HFFc6 (cell line): ENCODE results near the gene UBE2K. TPM values are rescaled to one million over a fixed set of nuclear protein-coding genes. Genes with fewer than 3 reads are reported as not detected.

Experiments used
- DNase-seq: peaks from one replicate; pipeline ENCODE4 v3.0.0-alpha.2; 2018
- H3K27ac Mint-ChIP-seq: 2 replicates; pipeline ENCODE4 v1.8.0; 2020; ENCODE audit warnings: mild to moderate bottlenecking, mixed read lengths
- H3K27me3 Mint-ChIP-seq: 2 replicates; pipeline ENCODE4 v1.8.0; 2021; ENCODE audit warnings: mild to moderate bottlenecking, moderate library complexity, mixed read lengths; ENCODE audit not compliant: insufficient read depth
- H3K36me3 Mint-ChIP-seq: 2 replicates; pipeline ENCODE4 v1.8.0; 2021; ENCODE audit warnings: low read depth, mixed read lengths
- H3K4me1 Mint-ChIP-seq: 2 replicates; pipeline ENCODE4 v1.8.0; 2020; ENCODE audit warnings: low read depth, mixed read lengths
- H3K4me3 Mint-ChIP-seq: 2 replicates; pipeline ENCODE4 v1.8.0; 2020; ENCODE audit warnings: mild to moderate bottlenecking, moderate library complexity, mixed read lengths
- H3K9me3 Mint-ChIP-seq: 2 replicates; pipeline ENCODE4 v1.8.0; 2020; ENCODE audit warnings: mild to moderate bottlenecking, mixed read lengths
- CTCF ChIP-seq: fragments of 200-600 bp; sonication (generic); IDR thresholded peaks from 2 replicates; pipeline ENCODE4 v1.5.0; 2021; ENCODE audit warnings: antibody characterized with exemption, mild to moderate bottlenecking
- total RNA-seq, 6 experiments: library from RNA; stranded (reverse); fragmentation: NEBNext Ultra II Directional; extraction: Animal tissue kit (Norgen Biotek cat#: 25700); gene quantifications; 2 replicates in 1 of 6; 3 replicates in 5 of 6; pipeline ENCODE4 v1.2.3, GENCODE V29; 2021

Gene UBE2K
- total RNA-seq, 6 experiments from 2014 or later, result 84.8 to 104 (median 90.6) TPM

GRCh38 chr4:39745920-39746319 lies 48.0 kb downstream of the UBE2K start:
- DNase-seq, result no peak
- Mint-ChIP-seq H3K4me3 (no peak overlapping the region), H3K4me1 (no peaks in the 10 kb centered on the region), H3K27ac (no peak overlapping the region), H3K9me3 (no peaks in the 10 kb centered on the region), H3K36me3 (peaks cover 10% of the 10 kb centered on the region; the same call in 1 of the 2 replicates), H3K27me3 (no peaks in the 10 kb centered on the region)
- TF ChIP-seq CTCF, result no peak

DNA sequence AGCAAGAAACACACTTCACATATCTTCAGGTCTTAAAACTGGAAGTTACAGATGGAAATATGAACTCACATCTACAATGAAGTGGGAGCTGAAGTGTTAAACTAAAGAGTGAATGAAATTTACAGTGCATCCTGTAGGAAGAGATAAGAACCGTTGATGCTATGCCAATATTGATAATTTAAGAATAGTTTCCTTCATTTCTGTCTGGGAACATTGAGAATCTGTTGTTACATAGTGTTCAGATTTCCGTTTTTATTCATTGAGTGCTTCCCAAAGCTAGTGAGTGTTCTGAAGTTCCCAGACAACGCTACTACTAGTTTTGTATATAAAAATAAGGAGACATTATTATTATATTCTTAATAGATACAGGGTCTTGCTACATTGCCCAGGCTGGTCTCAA lies 52.3 kb downstream of the UBE2K start:
- no peak overlapping the region for H3K27ac Mint-ChIP-seq
- no peak overlapping the region for H3K4me3 Mint-ChIP-seq
- no peak for DNase-seq
- no peaks in the 10 kb centered on the region for H3K27me3 Mint-ChIP-seq
- peaks cover 6% of the 10 kb centered on the region for H3K4me1 Mint-ChIP-seq
- H3K36me3 Mint-ChIP-seq, result peaks cover 21% of the 10 kb centered on the region
- no peak for TF ChIP-seq CTCF
- H3K9me3 Mint-ChIP-seq, result no peaks in the 10 kb centered on the region

- no peak overlapping the region for H3K4me3 Mint-ChIP-seq
- H3K4me1 Mint-ChIP-seq, result peaks cover 6% of the 10 kb centered on the region
- TF ChIP-seq CTCF, result no peak
- peaks cover 36% of the 10 kb centered on the region for H3K36me3 Mint-ChIP-seq
- no peaks in the 10 kb centered on the region for H3K27me3 Mint-ChIP-seq
- no peaks in the 10 kb centered on the region for H3K9me3 Mint-ChIP-seq
- no peak overlapping the region for H3K27ac Mint-ChIP-seq
- DNase-seq, result no peak
Observed at GRCh38 chr4:39754309-39754708, 56.4 kb downstream of the UBE2K start.

DNA sequence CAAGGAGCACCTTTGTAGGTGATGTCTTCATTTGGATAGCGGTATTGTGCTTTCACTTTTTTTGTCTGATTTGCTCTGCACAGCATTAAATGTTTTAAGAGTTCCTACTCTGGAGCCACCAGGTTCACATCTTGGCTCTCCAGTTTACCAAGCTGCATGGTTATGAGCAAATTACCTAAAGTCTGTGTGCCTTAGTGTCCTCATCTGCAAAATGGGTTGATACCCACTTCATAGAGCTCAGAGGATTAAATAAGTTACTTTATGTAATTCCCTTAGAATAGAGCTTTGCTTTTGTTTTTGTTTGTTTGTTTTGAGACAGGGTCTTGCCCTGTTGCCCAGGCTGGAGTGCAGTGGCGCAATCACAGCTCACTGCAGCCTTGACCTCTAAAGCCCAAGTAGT lies 58.2 kb downstream of the UBE2K start:
- no peak for TF ChIP-seq CTCF
- Mint-ChIP-seq H3K36me3 (peaks cover 35% of the 10 kb centered on the region), H3K4me3 (no peak overlapping the region), H3K9me3 (no peaks in the 10 kb centered on the region), H3K27ac (no peak overlapping the region), H3K4me1 (peaks cover 6% of the 10 kb centered on the region), H3K27me3 (no peaks in the 10 kb centered on the region)
- DNase-seq, result no peak

DNA sequence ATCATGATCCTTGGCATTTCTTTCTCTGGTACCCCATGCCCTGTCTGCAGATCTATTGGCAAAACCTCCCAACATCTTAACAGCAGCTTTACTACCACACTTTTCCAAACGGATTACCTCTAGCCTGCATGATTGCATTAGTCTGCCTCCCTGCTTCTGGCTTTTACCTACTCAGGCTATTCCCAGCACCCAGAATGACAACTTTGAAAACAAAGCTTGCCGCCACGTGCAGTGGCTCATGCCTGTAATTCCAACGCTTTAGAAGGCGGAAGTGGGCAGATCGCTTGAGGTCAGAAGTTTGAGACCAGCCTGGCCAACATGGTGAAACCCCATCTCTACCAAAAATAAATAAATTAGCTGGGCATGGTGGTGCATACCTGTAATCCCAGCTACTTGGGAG lies 60.2 kb downstream of the UBE2K start:
- Mint-ChIP-seq H3K27me3 (no peaks in the 10 kb centered on the region), H3K4me3 (no peak overlapping the region), H3K27ac (no peak overlapping the region), H3K36me3 (peaks cover 30% of the 10 kb centered on the region), H3K4me1 (peaks cover 5% of the 10 kb centered on the region), H3K9me3 (no peaks in the 10 kb centered on the region)
- no peak for TF ChIP-seq CTCF
- no peak for DNase-seq

DNA sequence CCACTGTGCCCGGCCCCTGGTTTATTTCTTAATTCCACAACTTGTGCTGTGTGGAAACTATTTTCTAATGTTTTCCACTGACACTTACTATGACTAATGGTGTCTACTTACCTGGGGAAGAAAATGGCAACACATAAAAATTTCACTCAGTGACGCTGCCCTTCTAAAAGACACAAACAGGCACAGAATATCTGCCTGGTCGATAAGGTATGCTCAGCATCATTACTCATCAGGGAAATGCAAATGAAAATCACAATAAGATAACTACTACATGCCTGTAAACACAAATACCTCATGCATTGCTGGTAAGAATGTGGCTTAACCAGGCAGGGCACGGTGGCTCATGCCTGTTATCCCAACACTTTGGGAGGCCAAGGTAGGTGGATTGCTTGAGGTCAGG lies 61.6 kb downstream of the UBE2K start:
- TF ChIP-seq CTCF, result no peak
- H3K27me3 Mint-ChIP-seq, result no peaks in the 10 kb centered on the region
- no peak overlapping the region for H3K27ac Mint-ChIP-seq
- H3K4me3 Mint-ChIP-seq, result no peak overlapping the region
- H3K4me1 Mint-ChIP-seq, result no peaks in the 10 kb centered on the region
- H3K9me3 Mint-ChIP-seq, result no peaks in the 10 kb centered on the region
- H3K36me3 Mint-ChIP-seq, result peaks cover 35% of the 10 kb centered on the region
- DNase-seq, result no peak
